Measurements from ENCODE around the gene UBR1. TPM values are rescaled to one million over a fixed set of nuclear protein-coding genes. Genes with fewer than 3 reads are reported as not detected.
"Not testable (repeated sequence)": the region's sequence is repeated elsewhere in the genome, so short reads cannot be mapped to it uniquely, and the experiment has no call there.

The UBR1 gene
- polyA plus RNA-seq (ENCODE audit: insufficient read length in 12 of 12) = 10 to 100 TPM in 11 of 12 donors, not detected in 1; 14.5 to 35.5 (median 23.6) TPM
- long read RNA-seq, donor 1, partial matches to known transcripts = 0 of 1 reads
- long read RNA-seq, donor 1, other reads (novel, unspliced or antisense) = 0 of 1 reads
- long read RNA-seq, donor 2 = 0 reads
- long read RNA-seq, donor 3 = 0 reads
- long read RNA-seq, donor 4 = 0 reads
- long read RNA-seq, donor 5, partial matches to known transcripts = 7 of 10 reads
- long read RNA-seq, donor 5, other reads (novel, unspliced or antisense) = 0 of 10 reads
- long read RNA-seq, donor 6 = 0 reads
- long read RNA-seq, donor 7 = 0 reads
- long read RNA-seq, donor 8, partial matches to known transcripts = 7 of 7 reads
- long read RNA-seq, donor 8, other reads (novel, unspliced or antisense) = 0 of 7 reads
- long read RNA-seq, donor 9, partial matches to known transcripts = 0 of 1 reads
- long read RNA-seq, donor 9, other reads (novel, unspliced or antisense) = 0 of 1 reads
- long read RNA-seq, donor 10, partial matches to known transcripts = 0 of 1 reads
- long read RNA-seq, donor 10, other reads (novel, unspliced or antisense) = 0 of 1 reads
- long read RNA-seq, donor 11, partial matches to known transcripts = 5 of 6 reads
- long read RNA-seq, donor 11, other reads (novel, unspliced or antisense) = 0 of 6 reads

- DNase-seq = peak; percentile 94
Observed at GRCh38 chr15:43105778-43106485, at the start of gene UBR1. Gene UBR1, minus strand, starts transcription at chr15:43106038. Its CDS starts 16 bp downstream, at chr15:43106022.

- no peak for DNase-seq
Observed at GRCh38 chr15:43153269-43153668, 47.4 kb upstream of the UBR1 start.

GRCh38 chr15:43151688-43152087, 45.9 kb upstream of the UBR1 start:
- no peak for DNase-seq

GRCh38 chr15:43150191-43150929, 44.5 kb upstream of the UBR1 start:
- DNase-seq = no peak

- no peak for DNase-seq
Observed at GRCh38 chr15:43146184-43146583, 40.3 kb upstream of the UBR1 start.

GRCh38 chr15:43144512-43144911, 38.7 kb upstream of the UBR1 start:
- DNase-seq = no peak

- DNase-seq = no peak
Observed at GRCh38 chr15:43143203-43143941, 37.5 kb upstream of the UBR1 start.

- no peak for DNase-seq
Observed at GRCh38 chr15:43135351-43135750, 29.5 kb upstream of the UBR1 start.

GRCh38 chr15:43134157-43134635, 28.4 kb upstream of the UBR1 start:
- DNase-seq = no peak

- peak; percentile 59 for DNase-seq
Observed at GRCh38 chr15:43133430-43134156, 27.8 kb upstream of the UBR1 start, which contains the start of gene TMEM62. Gene TMEM62, plus strand, starts transcription at chr15:43133586. Its CDS starts 217 bp downstream, at chr15:43133803.

GRCh38 chr15:43132830-43133429, 27.1 kb upstream of the UBR1 start:
- DNase-seq = no peak

GRCh38 chr15:43128980-43129335, 23.1 kb upstream of the UBR1 start:
- DNase-seq = no peak

GRCh38 chr15:43128174-43128979, 22.5 kb upstream of the UBR1 start:
- DNase-seq = not testable (repeated sequence)

GRCh38 chr15:43127752-43128151, 21.9 kb upstream of the UBR1 start:
- no peak for DNase-seq

GRCh38 chr15:43126356-43126755, 20.5 kb upstream of the UBR1 start:
- no peak for DNase-seq

GRCh38 chr15:43125100-43125661, 19.3 kb upstream of the UBR1 start:
- DNase-seq = no peak

GRCh38 chr15:43121863-43122262, 16.0 kb upstream of the UBR1 start:
- no peak for DNase-seq

- no peak for DNase-seq
Observed at GRCh38 chr15:43118829-43119228, 13.0 kb upstream of the UBR1 start.

GRCh38 chr15:43118286-43118685, 12.4 kb upstream of the UBR1 start:
- no peak for DNase-seq
